Activated T-cell treated with anti-CD3 and anti-CD28 coated beads, Interleukin-2, amount 50 U/mL, for 72 hours (primary cell): Measurements from ENCODE around the gene DPM2. TPM values are rescaled to one million over a fixed set of nuclear protein-coding genes. Genes with fewer than 3 reads are reported as not detected.
A peak's percentile ranks its signal among the peaks of the same experiment; 100 is the strongest.

Source experiments
- ATAC-seq, 2 donors: fragments of 150-1000 bp; cut with Tn5 transposase; replicated peaks in 1 of 2; 2 replicates each; pipeline ENCODE4 v1.10.0; 2021; ENCODE audit warnings: moderate library complexity in 2 of 2, mild to moderate bottlenecking in 1 of 2
- DNase-seq, 2 donors: peaks; one replicate each; pipeline ENCODE4 v3.0.0; 2021 to 2022; ENCODE audit warnings: mixed read lengths in 1 of 2
- H3K27ac Mint-ChIP-seq: one replicate; pipeline ENCODE4 v1.8.0; 2022; ENCODE audit warnings: mild to moderate bottlenecking, moderate library complexity, mixed read lengths
- H3K27me3 Mint-ChIP-seq: one replicate; pipeline ENCODE4 v1.8.0; 2022; ENCODE audit warnings: low read depth, mixed read lengths
- H3K36me3 Mint-ChIP-seq, 2 donors: one replicate each; pipeline ENCODE4 v1.8.0; 2022; ENCODE audit warnings: mixed read lengths in 2 of 2, mild to moderate bottlenecking in 1 of 2; ENCODE audit not compliant: insufficient read depth in 2 of 2
- H3K4me1 Mint-ChIP-seq: one replicate; pipeline ENCODE4 v1.8.0; 2022; ENCODE audit warnings: low read depth, mixed read lengths
- H3K4me3 Mint-ChIP-seq, 2 donors: one replicate each; pipeline ENCODE4 v1.8.0; 2022; ENCODE audit warnings: mild to moderate bottlenecking in 2 of 2, mixed read lengths in 2 of 2, moderate library complexity in 2 of 2
- H3K9me3 Mint-ChIP-seq, 2 donors: one replicate each; pipeline ENCODE4 v1.8.0; 2022; ENCODE audit warnings: mixed read lengths in 2 of 2
- total RNA-seq, 2 donors: library from RNA; stranded (reverse); gene quantifications; one replicate each; pipeline ENCODE4 v1.2.3, GENCODE V29; 2022

DPM2 gene
- total RNA-seq, 2 donors from 2014 or later: 44.2 to 51.1 TPM

DNA sequence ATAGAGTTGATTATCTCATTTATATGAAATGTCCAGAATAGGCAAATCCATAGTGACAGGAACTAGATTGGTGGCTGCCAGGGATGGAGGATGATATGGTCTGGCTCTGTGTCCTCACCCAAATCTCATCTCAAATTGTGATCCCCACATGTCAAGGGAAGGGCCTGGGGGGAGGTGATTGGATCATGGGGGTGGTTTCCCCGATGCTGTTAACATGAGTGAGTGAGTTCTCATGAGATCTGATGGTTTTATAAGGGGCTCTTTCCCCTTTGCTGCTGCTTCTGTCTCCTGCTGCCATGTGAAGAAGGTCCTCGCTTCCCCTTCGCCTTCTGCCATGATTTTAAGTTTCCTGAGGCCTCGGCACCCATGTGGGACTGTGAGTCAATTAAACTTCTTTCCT is 21.7 kb upstream of the DPM2 start:
- ATAC-seq: no peak
- Mint-ChIP-seq H3K4me1 (peaks cover 99% of the 10 kb centered on the region), H3K27me3 (no peaks in the 10 kb centered on the region), H3K9me3 (no peaks in the 10 kb centered on the region), H3K4me3 (peak overlapping the region; percentile 20 to 53), H3K36me3 (peaks cover 2 to 24% of the 10 kb centered on the region in 2 donors), H3K27ac (peak overlapping the region; percentile 87)
- DNase-seq: no peak

DNA sequence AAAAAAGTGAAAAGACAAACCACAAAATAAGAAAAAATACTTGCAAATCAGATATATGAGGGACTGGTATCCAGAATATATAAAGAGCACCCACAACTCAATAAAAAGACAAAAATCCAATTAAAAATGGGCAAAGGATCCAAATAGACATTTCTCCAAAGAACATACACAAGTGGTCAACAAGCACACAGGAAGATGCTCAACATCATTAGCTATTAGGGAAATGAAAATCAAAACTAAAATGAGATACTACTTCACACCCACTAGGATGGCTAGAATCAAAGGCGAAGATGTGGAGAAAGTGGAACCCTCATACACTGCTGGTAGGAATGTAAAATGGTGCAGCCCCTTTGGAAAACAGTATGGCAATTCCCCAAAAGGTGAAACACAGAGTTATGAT is 21.1 kb upstream of the DPM2 start:
- DNase-seq (no peak), ATAC-seq (no peak)
- H3K9me3 Mint-ChIP-seq: no peaks in the 10 kb centered on the region
- peak overlapping the region; percentile 76 for H3K27ac Mint-ChIP-seq
- H3K27me3 Mint-ChIP-seq: no peaks in the 10 kb centered on the region
- H3K4me3 Mint-ChIP-seq: peak overlapping the region; percentile 47 to 51
- H3K36me3 Mint-ChIP-seq: peaks cover 2 to 24% of the 10 kb centered on the region in 2 donors
- peaks cover 99% of the 10 kb centered on the region for H3K4me1 Mint-ChIP-seq

DNA sequence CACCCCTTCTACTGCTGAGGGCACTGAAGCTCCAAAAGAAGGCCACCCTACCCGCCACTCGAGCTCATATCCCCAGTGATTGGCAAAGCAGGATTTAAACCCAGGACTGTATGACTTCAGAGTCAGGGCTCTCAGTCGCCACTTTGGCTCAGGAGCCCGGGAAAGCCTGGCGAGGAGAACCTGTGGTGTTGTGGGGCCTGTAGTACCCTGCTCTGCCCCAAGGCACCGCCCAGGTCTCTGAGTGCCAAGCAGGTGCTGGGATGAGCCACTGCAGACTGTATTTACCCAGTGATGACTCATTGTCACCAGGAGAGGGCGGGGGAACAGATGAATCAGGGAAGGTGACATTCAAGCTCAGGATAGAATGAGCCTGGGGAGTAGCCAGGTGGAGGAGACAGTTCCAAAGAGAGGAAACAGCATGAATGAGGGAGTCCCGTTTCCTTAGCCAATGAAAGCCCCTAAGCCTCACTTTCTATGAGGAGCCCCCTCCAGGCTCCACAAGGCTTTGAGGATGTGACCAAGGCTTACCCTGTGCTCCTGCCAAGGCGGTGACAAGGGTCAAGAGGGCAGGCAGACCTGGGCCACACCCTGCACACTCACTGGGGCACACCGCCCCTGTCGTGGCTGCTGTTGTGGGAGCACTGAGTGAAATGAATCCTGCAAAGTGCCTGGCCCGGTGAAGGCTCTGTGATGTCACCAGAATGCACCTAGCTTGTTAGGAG is 17.8 kb upstream of the DPM2 start:
- H3K36me3 Mint-ChIP-seq: peaks cover 2 to 21% of the 10 kb centered on the region in 2 donors
- DNase-seq (peak; percentile 84 to 90), ATAC-seq (peak; percentile 92 to 93)
- H3K27ac Mint-ChIP-seq: peak overlapping the region; percentile 60
- H3K4me3 Mint-ChIP-seq: peak overlapping the region; percentile 68 to 73
- peaks cover 97% of the 10 kb centered on the region for H3K4me1 Mint-ChIP-seq
- no peaks in the 10 kb centered on the region for H3K9me3 Mint-ChIP-seq
- no peaks in the 10 kb centered on the region for H3K27me3 Mint-ChIP-seq

DNA sequence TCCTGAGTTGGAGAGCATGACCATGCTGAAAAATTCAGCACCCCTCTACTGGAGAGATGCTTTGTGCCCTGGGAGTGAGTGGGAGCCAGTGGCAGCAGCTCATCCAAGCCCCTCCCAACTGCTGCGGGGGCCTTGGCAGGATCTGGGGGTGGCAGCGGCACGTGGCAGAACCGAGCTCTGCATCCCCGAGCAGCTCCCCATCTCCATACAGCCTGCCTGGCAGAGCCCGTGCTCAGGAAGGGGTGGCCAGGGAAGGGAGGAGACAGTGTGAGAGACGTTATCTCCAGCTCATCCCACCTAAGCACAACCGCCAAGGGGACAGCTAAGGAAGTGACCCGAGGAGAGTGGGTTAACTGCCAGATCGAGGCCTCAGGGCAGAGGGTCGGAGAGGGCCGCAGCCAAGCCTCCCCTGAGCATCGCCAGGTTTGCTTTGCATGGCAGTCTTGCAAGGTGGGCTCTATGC is 17.2 kb upstream of the DPM2 start:
- Mint-ChIP-seq H3K27ac (peak overlapping the region; percentile 55), H3K4me1 (peaks cover 97% of the 10 kb centered on the region), H3K27me3 (no peaks in the 10 kb centered on the region), H3K36me3 (peaks cover 2 to 21% of the 10 kb centered on the region in 2 donors), H3K9me3 (no peaks in the 10 kb centered on the region), H3K4me3 (peak overlapping the region; percentile 68 to 73)
- ATAC-seq (no peak), DNase-seq (no peak)

DNA sequence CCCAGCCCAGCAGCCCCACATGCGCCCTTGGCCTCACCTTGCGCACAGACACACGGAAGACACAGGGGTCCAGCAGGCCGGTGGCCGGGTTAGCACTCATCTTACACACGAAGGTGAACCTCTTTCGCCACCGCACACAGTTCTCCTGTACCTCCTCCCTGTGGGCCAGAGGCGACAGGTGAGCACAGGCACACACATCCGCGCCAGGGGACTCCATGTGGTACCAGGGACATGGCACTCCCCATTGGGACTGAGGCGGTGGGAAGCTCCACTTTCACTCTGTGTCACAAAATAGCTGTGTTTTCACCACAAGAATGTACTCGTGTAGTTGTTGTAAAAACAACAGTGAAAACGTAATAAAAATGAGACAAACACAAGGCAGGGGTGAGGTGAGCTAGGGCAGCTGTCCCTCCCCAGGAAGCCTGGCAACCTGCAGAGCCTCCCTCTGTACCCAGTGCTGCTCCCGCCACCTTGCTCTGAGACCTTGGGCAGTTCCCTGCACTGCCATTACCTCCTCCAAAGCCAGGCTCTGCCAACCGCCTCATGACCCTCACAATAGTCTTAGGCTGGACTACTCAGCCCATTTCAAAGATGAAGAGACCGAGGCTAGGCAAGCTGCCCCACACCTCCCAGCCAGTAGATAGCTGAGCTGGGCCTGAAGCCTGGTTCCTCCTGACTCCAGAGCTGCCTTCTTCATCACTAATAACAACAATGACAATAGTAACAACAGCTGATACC is 16.3 kb upstream of the DPM2 start:
- ATAC-seq: peak; percentile 3 to 5
- no peaks in the 10 kb centered on the region for H3K27me3 Mint-ChIP-seq
- H3K4me3 Mint-ChIP-seq: peak overlapping the region; percentile 68 to 73
- H3K9me3 Mint-ChIP-seq: no peaks in the 10 kb centered on the region
- no peak for DNase-seq
- peaks cover 0 to 12% of the 10 kb centered on the region in 2 donors for H3K36me3 Mint-ChIP-seq
- H3K27ac Mint-ChIP-seq: peak overlapping the region; percentile 22
- peaks cover 92% of the 10 kb centered on the region for H3K4me1 Mint-ChIP-seq

DNA sequence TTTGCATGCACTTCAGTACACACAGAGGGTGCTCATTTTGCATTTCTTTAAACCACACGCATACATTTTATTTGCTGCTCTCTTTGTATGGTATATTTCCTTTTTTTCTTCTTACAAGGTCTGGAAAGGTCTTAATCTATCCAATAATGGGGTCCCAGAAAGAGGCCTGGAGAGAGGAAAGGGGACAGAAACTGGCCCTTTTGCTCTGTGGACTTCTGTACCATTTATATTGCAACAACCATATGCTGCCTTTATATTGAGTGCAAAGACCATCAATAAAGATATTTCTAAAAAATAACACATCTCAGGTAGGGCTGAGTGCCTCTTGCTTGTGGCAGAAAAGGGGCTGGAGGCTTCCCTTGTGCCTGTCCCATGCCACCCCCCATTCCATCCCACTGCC is 15.5 kb upstream of the DPM2 start:
- H3K4me1 Mint-ChIP-seq: peaks cover 91% of the 10 kb centered on the region
- no peak overlapping the region for H3K27ac Mint-ChIP-seq
- DNase-seq: no peak
- no peak for ATAC-seq
- peaks cover 3 to 7% of the 10 kb centered on the region in 2 donors for H3K36me3 Mint-ChIP-seq
- H3K9me3 Mint-ChIP-seq: no peaks in the 10 kb centered on the region
- H3K4me3 Mint-ChIP-seq: no peak overlapping the region
- H3K27me3 Mint-ChIP-seq: no peaks in the 10 kb centered on the region

DNA sequence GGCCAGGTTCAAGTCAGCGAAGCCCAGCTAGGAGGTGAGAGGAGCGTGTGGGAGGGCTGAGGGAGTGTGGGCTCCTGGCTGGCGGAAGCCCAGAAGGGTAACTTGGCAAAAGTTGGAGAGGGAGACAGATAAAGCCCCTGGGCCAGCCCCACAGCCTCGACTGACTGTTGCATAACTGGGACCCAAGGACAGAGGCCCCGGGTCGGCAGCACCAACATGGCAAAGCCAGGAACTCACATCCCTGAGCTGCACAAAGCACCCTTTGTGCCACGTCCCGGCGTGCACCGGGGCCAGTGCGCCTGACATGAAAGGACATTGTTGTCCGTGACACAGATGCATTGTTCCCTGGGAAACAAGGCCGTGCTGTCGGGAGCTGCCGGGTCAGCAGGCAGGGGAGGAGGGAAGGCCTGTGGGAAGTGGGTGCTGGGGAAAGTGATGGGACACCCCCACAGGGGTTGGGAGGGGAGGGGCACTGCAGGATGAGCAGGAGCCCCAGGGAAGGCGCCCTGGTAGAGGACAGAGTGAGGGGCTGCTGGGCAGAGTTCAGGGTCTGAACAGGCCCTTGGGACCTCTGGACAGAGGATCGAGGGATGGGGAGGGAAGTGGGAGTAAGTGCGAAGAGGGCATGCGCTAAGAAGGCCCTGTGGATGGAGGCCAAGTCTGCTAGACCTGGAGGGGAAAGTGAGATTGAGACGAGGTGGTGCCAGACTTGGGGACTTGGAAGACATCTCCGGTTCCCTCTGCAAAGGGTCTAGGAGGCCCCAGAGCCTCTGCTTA is 13.0 kb upstream of the DPM2 start:
- DNase-seq (no peak), ATAC-seq (no peak)
- Mint-ChIP-seq H3K4me1 (peaks cover 73% of the 10 kb centered on the region), H3K27ac (no peak overlapping the region), H3K4me3 (no peak overlapping the region), H3K9me3 (no peaks in the 10 kb centered on the region), H3K36me3 (peaks cover 3 to 5% of the 10 kb centered on the region in 2 donors), H3K27me3 (no peaks in the 10 kb centered on the region)

DNA sequence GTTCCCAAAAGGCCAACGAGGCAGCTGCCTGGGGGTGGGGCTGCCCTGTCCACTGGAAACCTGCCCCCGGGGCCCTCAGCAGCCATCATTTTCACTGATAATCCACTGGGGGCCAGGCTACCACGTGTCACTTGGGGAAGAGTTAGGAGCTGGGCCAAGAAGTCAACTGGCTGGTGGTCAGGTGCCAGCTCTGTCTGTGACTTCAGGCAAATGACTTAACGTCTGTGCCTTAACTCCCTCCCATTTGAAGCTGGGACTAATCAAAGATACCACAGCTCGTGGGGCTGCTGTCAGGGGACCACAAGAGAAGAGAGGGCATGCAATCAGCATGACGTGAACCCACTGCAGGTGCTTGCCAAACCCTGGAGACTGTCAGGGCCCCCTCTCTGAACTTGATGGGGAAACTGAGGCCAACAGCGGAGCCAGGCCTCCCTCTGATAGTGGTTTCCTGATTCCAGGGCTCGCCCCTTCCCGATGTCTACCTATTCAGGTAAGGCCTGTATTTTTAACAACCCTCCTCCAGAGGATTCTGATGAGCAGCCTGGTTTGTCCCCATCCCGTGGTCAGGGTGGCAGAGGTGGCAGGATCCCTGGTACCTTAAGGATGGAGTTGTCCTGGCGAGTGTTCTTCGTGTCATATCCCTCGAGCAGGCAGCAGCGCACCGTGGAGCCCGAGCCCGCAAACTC is 12.3 kb upstream of the DPM2 start:
- DNase-seq: no peak
- Mint-ChIP-seq H3K4me1 (peaks cover 66% of the 10 kb centered on the region), H3K36me3 (peaks cover 3 to 5% of the 10 kb centered on the region in 2 donors), H3K9me3 (no peaks in the 10 kb centered on the region), H3K27me3 (no peaks in the 10 kb centered on the region), H3K4me3 (no peak overlapping the region), H3K27ac (no peak overlapping the region)
- ATAC-seq: no peak

DNA sequence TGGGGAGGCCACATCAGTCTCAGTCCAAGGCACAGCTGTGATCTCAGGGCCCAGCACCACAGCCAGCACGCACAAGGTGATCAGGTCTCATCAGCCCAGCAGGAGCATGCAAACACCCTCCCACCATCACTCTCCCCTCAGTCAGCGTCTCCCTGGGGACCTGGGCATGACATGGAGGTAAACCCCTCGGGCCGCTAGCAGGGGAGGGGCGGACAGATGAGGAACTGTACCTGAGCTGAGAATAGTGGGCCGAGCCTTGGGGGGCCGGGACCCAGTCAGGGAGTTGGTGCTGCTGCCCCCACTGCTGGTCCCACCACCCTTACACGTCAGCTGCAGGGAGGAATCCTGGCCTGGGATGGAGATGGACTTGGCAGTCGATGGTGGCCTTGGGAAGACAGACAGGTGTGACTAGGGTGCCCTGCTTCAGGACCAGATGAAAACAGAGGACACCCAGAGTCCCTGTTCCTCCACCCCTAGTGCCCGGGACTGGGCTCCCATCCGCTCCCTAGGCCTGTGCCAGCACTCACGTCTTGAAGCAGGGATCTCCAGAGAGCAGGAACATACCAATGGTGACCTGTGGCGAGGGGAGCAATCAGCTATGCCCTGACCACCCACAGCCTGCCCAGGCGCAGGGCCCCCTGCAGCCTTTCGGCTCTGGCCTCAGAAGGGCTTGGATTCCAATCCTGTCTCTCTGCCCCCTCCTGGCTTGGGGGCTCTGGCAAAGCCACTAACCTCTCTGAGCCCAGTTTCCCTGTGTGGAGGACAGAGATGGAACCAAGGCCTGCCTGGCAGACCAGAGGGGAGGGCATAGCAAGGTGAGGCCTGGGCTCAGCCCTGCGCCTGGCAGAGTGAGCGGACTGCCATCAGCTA is 10.4 kb upstream of the DPM2 start:
- H3K27ac Mint-ChIP-seq: peak overlapping the region; percentile 9
- H3K9me3 Mint-ChIP-seq: no peaks in the 10 kb centered on the region
- no peak overlapping the region for H3K4me3 Mint-ChIP-seq
- peaks cover 59% of the 10 kb centered on the region for H3K4me1 Mint-ChIP-seq
- no peak for DNase-seq
- H3K36me3 Mint-ChIP-seq: peaks cover 3 to 11% of the 10 kb centered on the region in 2 donors
- no peaks in the 10 kb centered on the region for H3K27me3 Mint-ChIP-seq
- ATAC-seq: no peak

DNA sequence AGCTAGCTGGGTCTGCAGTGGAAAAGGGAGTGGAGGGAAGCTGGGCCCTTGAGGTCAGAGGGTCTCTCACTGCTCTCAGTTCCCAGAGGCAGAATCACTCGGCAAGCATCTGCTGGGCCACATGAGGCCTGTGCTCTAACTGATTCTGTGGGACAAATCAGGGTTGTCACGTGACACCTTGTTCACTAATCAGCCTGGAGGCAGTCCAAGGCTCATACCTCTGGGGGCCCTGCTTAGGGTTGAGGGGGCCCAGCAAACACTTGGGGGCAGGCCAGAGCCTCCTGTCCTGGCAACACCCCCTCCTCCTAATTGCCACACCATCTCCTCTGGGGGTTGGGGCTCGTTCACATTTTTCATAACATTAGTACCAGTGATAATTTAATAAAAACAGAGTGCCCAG is 9.1 kb upstream of the DPM2 start:
- no peaks in the 10 kb centered on the region for H3K9me3 Mint-ChIP-seq
- H3K27me3 Mint-ChIP-seq: no peaks in the 10 kb centered on the region
- H3K36me3 Mint-ChIP-seq: peaks cover 3 to 15% of the 10 kb centered on the region in 2 donors
- ATAC-seq (no peak), DNase-seq (no peak)
- H3K4me3 Mint-ChIP-seq: no peak overlapping the region
- H3K27ac Mint-ChIP-seq: no peak overlapping the region
- peaks cover 52% of the 10 kb centered on the region for H3K4me1 Mint-ChIP-seq

DNA sequence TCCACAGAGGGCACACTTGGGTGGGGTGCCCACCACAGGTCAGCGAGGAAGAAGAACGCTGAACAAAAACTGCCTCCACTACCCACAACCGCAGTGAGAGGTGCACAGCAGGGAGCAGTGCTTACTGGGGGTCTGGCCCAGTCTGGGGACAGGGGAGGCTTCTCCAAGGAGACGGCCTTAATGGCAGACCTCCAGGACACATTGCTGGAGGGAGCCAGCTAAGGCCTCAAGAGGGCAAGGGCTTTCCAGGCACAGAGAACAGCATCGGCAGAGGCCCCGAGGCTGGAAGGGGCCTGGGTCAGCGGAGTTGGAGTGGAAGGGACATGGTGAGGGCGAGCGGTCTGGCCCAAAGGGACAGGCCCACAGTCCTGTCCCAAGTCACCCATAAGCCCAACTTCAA is 8.3 kb upstream of the DPM2 start:
- H3K4me3 Mint-ChIP-seq: no peak overlapping the region
- peaks cover 5 to 13% of the 10 kb centered on the region in 2 donors for H3K36me3 Mint-ChIP-seq
- H3K4me1 Mint-ChIP-seq: peaks cover 47% of the 10 kb centered on the region
- H3K27ac Mint-ChIP-seq: no peak overlapping the region
- no peaks in the 10 kb centered on the region for H3K9me3 Mint-ChIP-seq
- DNase-seq (no peak), ATAC-seq (no peak)
- H3K27me3 Mint-ChIP-seq: no peaks in the 10 kb centered on the region

DNA sequence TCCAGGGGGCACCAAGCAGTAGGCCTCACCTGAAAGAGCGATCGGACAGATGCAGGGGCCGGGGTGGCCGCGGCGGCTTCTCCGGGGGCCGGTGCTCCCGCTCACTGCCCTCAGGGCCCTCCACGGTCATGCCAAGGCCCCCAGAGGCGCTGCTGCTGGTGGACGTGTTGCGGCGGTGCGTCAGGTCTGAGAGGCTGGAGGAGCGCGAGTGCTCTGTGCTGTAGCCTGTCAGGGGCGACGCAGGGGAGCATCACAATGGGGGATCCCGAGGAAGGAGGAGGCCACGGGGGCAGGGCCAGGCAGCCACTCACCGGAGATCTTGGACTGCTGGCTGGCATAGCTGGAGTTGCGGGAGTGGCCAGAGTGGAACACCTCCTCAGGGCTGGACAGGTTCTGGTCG is 7.7 kb upstream of the DPM2 start:
- H3K4me1 Mint-ChIP-seq: peaks cover 41% of the 10 kb centered on the region
- no peak overlapping the region for H3K27ac Mint-ChIP-seq
- no peaks in the 10 kb centered on the region for H3K9me3 Mint-ChIP-seq
- no peak for ATAC-seq
- H3K36me3 Mint-ChIP-seq: peaks cover 5 to 13% of the 10 kb centered on the region in 2 donors
- DNase-seq: no peak
- no peaks in the 10 kb centered on the region for H3K27me3 Mint-ChIP-seq
- H3K4me3 Mint-ChIP-seq: no peak overlapping the region
